Osteocyte (in vitro differentiated cells): ENCODE results near the gene SSH3. TPM values are rescaled to one million over a fixed set of nuclear protein-coding genes. Genes with fewer than 3 reads are reported as not detected.
A peak's percentile ranks its signal among the peaks of the same experiment; 100 is the strongest.

Experiments used
- DNase-seq: peaks from one replicate; pipeline ENCODE4 v3.0.0; 2021; ENCODE audit warnings: mixed read lengths; ENCODE audit not compliant: unreplicated experiment; ENCODE audit errors: extremely low spot score
- H3K27ac Mint-ChIP-seq: one replicate; pipeline ENCODE4 v1.8.0; 2021; ENCODE audit warnings: mild to moderate bottlenecking, mixed read lengths; ENCODE audit not compliant: unreplicated experiment
- H3K27me3 Mint-ChIP-seq: one replicate; pipeline ENCODE4 v1.8.0; 2021; ENCODE audit warnings: mixed read lengths; ENCODE audit not compliant: unreplicated experiment
- H3K36me3 Mint-ChIP-seq: one replicate; pipeline ENCODE4 v1.8.0; 2021; ENCODE audit warnings: mixed read lengths; ENCODE audit not compliant: unreplicated experiment
- H3K4me1 Mint-ChIP-seq: one replicate; pipeline ENCODE4 v1.8.0; 2021; ENCODE audit warnings: mixed read lengths; ENCODE audit not compliant: unreplicated experiment
- H3K4me3 Mint-ChIP-seq: one replicate; pipeline ENCODE4 v1.8.0; 2021; ENCODE audit warnings: mild to moderate bottlenecking, moderate library complexity, mixed read lengths; ENCODE audit not compliant: unreplicated experiment
- H3K9me3 Mint-ChIP-seq: one replicate; pipeline ENCODE4 v1.8.0; 2021; ENCODE audit warnings: mixed read lengths; ENCODE audit not compliant: unreplicated experiment
- CTCF ChIP-seq: fragments of 200-600 bp; sonication (generic); IDR thresholded peaks from 2 replicates; pipeline ENCODE4 v1.5.0; 2021; ENCODE audit warnings: antibody characterized with exemption, mild to moderate bottlenecking, moderate library complexity
- total RNA-seq: library from RNA; stranded (reverse); gene quantifications from 2 replicates; pipeline ENCODE4 v1.2.1, GENCODE V29; 2021

Gene SSH3
- total RNA-seq, 1 donor from 2014 or later = 28.6 TPM

GRCh38 chr11:67271541-67272284 is 31.6 kb upstream of the SSH3 start:
- H3K27ac Mint-ChIP-seq = no peak overlapping the region
- no peaks in the 10 kb centered on the region for H3K9me3 Mint-ChIP-seq
- no peaks in the 10 kb centered on the region for H3K27me3 Mint-ChIP-seq
- no peak for DNase-seq
- no peaks in the 10 kb centered on the region for H3K36me3 Mint-ChIP-seq
- peaks cover 67% of the 10 kb centered on the region for H3K4me1 Mint-ChIP-seq
- H3K4me3 Mint-ChIP-seq = no peak overlapping the region
- no peak for TF ChIP-seq CTCF

- H3K4me3 Mint-ChIP-seq = no peak overlapping the region
- TF ChIP-seq CTCF = no peak
- no peak overlapping the region for H3K27ac Mint-ChIP-seq
- DNase-seq = no peak
- H3K4me1 Mint-ChIP-seq = peaks cover 71% of the 10 kb centered on the region
- no peaks in the 10 kb centered on the region for H3K27me3 Mint-ChIP-seq
- H3K36me3 Mint-ChIP-seq = no peaks in the 10 kb centered on the region
- H3K9me3 Mint-ChIP-seq = no peaks in the 10 kb centered on the region
These were observed 30.7 kb upstream of the SSH3 start for GRCh38 chr11:67272327-67273259.

- TF ChIP-seq CTCF = no peak
- Mint-ChIP-seq H3K27ac (peak overlapping the region; percentile 64), H3K27me3 (no peaks in the 10 kb centered on the region), H3K4me1 (peaks cover 68% of the 10 kb centered on the region), H3K36me3 (no peaks in the 10 kb centered on the region), H3K4me3 (no peak overlapping the region), H3K9me3 (no peaks in the 10 kb centered on the region)
- DNase-seq = no peak
These were observed 29.9 kb upstream of the SSH3 start for GRCh38 chr11:67273260-67273990.

- H3K27ac Mint-ChIP-seq = no peak overlapping the region
- TF ChIP-seq CTCF = no peak
These were observed 28.3 kb upstream of the SSH3 start for GRCh38 chr11:67274768-67275605.

More at GRCh38 chr11:67274768-67275605, 28.3 kb upstream of the SSH3 start:
- Mint-ChIP-seq H3K4me1 (peaks cover 56% of the 10 kb centered on the region), H3K9me3 (no peaks in the 10 kb centered on the region), H3K4me3 (no peak overlapping the region), H3K36me3 (peaks cover 6% of the 10 kb centered on the region), H3K27me3 (no peaks in the 10 kb centered on the region)
- DNase-seq = no peak
